Forelimb muscle (tissue), 1 donor: ENCODE data around the gene CPNE2. TPM values are rescaled to one million over a fixed set of nuclear protein-coding genes. Genes with fewer than 3 reads are reported as not detected.
"Not testable (repeated sequence)": the region's sequence is repeated elsewhere in the genome, so short reads cannot be mapped to it uniquely, and the experiment has no call there.

Experiments
- DNase-seq: peaks from one replicate; pipeline ENCODE4 v3.0.0-alpha.2; 2013; ENCODE audit warnings: low read depth
- polyA plus RNA-seq: library from polyadenylated mRNA; unstranded; fragments of 120-200 nt; gene quantifications from one replicate; pipeline ENCODE4 v1.2.1, GENCODE V29; 2013; ENCODE audit not compliant: insufficient read length

CPNE2 gene
- polyA plus RNA-seq, 1 donor: 23.4 TPM

DNA sequence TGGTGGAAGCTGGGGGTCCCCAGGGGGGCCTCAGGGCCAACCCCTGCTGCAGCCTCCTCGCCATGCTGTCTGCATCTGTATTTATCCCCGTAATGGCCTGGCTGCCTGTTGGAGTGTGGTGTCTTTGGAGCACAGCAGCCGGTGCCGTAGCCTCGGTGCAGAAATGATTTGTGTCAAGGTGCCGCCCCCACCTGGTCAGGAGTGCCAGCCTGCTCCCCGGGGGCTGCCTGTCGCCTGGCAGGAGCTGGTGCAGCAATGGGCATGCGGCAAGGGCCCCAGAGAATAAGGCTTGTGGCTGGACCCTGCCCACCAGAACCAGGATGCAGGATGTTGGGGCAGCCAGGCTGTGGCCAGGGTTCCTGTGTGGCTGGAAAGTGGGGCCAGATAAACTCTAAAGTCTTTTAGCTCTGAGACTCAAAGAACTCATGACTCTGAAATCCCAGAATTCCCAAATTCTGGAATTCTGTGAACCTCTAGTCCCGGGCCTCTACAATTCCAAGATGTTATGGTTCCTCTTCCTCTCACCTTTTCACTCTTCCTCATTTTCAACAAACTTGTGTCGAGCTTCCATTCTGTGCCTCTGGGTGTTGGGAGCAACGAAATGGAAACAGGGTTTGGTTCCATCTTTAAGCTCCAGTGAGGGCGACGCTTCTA lies 5.9 kb downstream of the CPNE2 start:
- DNase-seq: no peak

DNA sequence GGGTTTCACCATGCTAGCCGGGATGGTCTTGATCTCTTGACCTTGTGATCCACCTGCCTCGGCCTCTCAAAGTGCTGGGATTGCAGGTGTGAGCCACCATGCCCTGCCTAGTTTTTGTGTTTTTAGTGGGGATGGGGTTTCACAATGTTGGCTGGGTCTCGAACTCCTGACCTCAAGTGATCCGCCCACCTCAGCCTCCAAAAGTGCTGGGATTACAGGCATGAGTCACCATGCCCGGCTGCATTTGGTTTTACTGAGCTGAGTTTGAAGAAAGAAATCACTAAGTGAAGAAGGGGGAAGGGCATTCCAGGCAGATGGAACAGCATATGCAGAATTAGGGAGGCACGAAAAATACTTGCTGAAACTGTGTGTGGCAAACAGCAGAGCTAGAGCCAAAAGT lies 7.6 kb downstream of the CPNE2 start:
- not testable (repeated sequence) for DNase-seq

DNA sequence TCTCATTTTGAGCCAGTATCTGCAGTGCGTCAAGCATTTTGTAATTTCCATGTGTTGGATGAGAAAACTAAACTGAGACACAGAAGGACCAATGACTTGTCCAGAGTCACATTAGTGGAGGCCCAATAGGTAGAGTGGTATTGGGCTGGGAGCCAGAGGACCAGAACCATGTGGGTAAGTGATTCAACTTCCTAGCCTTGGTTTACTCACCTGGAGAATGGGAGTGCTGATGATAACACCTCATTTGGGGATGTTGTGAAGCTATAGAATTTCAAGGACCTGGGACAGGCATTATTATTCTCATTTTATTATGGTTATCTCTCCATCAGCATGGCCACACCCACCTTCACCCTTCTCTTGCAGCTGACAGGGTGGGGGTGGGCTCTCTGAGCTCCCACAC lies 8.1 kb downstream of the CPNE2 start:
- no peak for DNase-seq

DNA sequence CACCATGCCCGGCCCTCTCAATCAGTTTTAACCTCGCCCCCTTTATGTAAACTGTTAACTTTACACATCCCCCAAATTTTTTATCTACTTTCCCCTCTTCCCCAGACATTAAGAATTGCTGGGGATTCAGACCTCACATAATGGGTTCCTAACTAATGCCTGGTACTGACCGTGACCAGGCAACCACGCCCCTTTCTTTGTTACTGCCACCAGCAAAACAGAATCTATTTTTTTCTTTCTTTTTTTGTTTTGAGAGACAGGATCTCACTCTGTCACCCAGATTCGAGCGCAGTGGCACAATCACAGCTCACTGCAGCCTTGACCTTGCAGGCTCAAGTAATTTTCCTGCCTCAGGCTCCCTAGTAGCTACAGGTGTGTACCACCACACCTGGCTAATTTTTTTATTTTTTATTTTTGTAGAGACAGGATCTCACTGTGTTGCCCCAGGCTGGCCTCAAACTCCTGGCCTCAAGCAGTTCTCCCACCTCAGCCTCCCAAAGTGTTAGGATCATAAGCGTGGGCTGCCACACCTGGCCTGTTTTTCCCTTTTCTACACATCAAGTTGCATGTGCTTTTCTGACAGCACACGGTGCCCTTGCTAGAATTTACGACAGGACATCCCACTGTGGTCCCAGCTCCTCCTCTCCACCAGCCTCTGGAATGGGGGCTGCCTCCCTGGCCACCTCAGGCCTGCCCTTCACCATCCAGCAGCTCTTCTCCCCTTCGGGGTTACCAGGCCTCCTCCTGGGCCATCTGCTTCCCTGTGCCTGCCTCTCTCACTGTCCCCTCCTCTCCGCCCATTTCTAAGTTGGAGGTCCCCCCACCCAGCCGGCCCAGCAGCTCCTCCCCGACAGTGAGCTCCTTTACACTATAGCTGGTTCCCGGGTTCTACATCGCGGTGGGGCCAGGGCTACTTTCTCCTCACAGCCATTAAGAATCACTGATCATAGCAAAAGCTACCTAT lies 10.8 kb downstream of the CPNE2 start:
- DNase-seq: no peak

DNA sequence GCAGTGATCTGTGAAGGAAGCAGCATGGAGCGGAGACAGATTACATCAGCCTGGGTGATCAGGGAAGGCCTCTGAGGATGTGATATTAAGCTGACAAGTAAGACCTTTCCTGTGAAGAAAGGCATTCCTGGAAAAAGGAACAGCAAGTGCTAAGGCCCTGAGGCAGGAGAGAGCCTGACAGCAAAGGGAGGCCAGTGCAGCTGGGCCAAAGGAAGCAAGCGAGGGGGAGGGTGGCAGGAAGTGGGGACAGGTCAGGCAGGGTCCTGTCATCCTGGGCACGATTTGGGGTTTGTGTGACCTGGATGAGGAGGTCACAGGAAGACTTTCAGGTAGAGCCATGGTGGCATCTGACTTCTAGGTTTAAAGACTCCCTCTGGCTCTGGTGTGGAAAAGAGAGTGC lies 12.3 kb downstream of the CPNE2 start:
- DNase-seq: no peak

DNA sequence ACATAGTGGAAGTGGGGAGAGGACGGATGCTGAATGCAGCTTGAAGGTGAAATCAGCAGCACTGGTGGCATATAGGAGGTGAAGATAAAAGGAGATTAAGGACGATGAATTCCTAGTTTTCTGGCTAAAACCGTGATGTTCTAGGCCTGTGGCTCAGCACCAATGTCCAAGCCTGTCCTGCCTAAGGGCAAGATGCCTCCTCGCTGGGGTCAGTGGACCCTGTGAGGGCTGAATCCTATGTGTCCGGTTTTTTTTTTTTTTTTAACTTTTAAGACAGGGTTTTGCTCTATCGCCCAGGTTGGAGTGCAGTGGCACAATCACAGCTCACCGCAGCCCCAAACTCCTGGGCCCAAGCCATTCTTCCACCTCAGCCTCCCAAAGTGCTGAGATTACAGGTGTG lies 12.8 kb downstream of the CPNE2 start:
- DNase-seq: no peak

DNA sequence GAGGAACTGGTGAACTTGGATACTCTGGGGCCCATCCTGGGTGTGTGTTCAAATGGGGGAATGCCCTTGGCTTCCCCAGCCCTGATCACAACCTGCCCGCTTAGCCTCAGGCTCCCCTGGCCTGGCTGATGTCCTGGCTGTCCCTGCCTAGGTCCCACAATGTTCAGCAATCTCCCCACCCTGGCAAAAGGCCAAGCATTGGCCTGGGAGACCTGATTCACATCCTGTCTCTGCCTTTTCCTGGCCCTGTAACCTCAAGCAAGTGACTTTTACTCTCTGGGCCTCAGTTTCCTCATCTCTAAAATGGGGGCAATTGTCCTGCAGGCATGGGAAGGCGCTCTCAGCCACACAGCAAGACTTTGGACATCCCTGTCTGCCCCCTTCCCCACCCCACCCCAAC lies 14.4 kb downstream of the CPNE2 start:
- no peak for DNase-seq

DNA sequence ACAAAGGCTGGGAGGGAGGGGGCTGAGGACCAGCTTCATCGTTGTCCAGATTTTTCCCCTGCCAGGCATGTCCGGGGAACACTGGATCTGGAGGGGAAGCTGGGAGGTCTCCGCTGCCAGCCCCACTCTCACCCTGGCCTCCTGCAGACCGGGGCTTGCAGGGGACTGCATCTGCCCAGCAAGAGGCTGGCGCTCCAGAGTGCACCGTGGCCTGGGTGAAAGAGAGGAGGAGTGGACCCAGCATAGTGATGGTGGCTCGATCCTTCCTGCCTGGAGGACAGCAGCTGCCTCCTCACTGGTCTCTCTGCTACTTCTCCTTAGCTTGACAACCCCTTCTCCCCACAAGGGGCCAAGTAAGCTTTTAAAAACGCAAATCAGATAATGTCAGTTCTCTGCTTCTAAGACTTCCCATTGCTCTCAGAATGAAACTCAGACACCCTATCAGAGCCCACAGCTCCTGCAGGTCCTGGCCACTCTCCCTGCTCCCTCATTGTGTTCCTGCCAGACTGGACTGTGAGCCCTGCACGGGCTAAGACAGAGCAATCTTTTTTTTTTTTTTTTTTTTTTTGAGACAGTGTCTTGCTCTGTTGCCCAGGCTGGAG lies 15.0 kb downstream of the CPNE2 start:
- DNase-seq: no peak

DNA sequence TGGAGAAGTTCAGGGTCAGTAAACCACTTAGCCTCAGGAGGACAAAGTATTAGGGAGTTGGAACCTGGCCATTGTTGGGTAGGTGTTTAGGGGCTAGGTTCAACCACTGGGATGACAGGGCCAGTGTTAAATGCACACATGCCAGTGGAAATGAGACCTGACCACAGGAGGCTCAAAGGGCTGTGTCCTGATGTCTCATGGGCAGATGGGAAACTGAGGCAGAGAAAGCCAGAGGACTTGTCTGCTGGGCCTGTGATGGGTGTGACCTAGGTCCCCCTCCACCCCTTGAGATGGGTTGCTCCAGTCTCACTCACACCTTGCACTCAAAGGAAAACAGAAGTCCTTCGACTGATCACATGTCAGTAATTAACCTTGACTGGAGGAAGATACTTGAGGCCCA lies 16.0 kb downstream of the CPNE2 start:
- no peak for DNase-seq

DNA sequence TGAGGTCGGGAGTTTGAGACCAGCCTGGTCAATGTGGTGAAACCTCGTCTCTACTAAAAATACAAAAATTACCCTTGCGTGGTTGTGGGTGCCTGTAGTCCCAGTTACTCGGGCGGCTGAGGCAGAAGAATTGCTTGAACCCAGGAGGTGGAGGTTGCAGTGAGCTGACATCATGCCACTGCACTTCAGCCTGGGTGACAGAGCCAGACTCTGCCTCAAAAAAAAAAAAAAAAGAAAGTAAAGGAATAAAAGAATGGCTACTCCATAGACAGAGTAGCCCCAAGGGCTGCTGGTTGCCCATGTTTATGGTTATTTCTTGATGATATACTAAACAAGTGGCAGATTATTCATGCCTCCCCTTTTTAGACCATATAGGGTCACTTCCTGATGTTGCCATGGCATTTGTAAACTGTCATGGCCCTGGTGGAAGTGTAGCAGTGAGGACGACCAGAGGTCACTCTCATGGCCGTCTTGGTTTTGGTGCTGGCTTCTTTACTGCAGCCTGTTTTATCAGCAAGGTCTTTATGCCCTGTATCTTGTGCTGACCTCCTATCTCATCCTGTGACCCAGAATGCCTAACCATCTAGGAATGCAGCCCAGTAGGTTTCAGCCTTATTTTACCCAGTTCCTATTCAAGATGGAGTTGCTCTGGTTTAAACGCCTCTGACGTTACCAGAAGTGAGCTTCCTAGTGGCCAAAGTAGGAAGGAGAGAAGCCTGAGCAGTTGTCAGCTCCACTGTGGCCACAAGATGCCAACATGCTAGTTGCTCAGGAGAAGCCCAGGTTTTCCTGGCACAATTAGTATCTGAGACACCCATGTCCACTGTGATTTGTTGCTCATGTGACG lies 17.1 kb downstream of the CPNE2 start:
- not testable (repeated sequence) for DNase-seq

DNA sequence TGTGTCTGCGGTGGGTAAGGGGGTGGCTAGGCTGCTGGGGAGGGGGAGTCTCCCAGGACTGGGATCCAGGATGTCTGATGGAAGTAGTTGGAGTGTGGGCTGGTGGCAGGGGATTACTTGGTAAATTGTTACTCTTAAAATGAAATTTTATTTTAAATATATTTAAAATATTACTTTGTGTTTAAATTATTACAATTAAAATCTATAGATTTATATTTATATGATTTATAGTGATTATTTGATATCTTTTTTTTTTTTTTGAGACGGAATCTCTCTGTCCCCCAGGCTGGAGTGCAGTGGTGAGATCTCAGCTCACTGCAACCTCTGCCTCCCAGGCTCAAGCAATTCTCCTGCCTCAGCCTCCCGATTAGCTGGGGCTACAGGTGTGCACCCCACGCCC lies 18.6 kb downstream of the CPNE2 start:
- DNase-seq: no peak

DNA sequence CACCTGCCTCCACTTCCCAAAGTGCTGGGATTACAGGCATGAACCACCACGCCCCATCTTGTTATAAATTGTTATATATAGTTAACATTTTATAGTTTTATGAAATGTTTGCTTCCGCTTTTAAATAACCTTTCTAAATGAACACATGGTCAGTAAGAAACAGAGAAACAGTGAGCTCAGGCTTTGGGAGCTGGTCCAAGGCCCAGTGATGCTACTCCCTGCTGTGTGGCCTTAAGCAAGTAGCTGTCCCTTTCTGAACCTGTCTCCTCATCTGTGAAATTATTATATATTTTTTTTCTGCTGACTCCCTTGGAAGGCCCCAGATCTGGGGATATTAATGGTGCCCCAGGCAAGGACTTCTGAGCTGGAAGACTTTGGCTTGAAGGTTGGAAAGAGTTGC lies 19.0 kb downstream of the CPNE2 start:
- no peak for DNase-seq

DNA sequence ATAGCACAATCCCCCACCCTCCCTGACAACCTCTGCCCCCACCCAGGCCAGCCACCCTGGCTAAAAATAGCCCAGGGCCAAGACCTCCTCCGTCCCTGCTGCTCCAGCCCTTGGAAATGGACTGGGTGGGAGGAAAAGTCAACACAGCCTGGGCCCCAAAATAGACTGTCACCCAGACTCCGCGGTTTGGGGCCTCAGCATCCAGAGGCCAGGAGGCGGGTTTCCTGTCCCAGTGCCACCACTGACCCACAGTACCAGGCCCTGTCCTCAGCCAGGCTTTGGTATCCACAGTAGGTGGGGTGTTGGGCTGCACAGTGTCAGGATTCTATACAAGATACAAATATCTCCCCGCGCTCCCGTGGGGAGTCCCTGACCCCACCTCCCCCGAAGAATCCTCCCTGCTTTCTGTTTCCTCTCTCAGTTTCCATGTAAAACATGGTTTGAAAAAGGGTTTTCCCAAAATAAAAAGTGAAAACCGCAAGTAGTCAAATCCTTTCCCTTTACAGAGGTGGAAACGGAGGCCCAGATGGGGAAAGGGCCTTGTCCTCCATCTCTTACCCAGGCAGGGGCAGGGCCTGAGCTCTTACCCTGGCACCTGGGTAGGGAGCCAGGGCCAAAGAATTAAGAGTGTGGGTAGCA lies 20.1 kb downstream of the CPNE2 start:
- no peak for DNase-seq

DNA sequence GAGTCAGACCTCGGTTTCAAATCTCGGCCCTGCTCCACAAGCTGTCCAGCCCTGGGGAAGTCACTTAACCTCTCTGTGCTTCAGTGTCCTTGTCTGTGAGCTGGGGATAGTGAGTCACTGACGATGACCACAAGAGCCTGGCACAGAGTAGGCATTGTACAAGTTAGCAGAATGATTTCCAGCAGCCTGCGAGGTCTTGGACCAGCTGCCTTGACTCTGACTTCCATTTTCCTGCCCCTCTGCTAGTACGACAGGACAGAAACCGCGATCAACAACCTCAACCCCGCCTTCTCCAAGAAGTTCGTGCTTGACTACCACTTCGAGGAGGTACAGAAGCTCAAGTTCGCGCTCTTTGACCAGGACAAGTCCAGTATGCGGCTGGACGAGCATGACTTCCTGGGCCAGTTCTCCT lies 20.7 kb downstream of the CPNE2 start:
- DNase-seq: no peak

DNA sequence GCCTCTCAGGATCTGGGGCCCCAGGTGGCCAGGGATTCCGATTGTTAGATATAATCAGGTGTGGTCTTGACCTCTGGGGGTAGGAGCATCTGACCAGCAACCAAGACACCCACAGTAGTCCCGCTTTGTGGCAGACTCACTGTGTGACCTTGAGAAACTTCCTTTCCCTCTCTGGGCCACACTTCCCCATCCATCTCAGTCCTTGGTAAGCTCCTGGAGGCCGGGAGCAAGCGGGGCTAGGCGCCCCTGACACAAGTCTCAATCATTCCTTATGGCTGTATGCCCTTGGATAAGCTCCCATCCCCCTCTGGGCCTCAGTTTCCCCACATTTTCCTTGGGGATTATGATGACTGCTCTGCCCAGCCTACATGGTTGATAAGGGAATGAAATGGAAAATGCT lies 21.3 kb downstream of the CPNE2 start:
- no peak for DNase-seq

DNA sequence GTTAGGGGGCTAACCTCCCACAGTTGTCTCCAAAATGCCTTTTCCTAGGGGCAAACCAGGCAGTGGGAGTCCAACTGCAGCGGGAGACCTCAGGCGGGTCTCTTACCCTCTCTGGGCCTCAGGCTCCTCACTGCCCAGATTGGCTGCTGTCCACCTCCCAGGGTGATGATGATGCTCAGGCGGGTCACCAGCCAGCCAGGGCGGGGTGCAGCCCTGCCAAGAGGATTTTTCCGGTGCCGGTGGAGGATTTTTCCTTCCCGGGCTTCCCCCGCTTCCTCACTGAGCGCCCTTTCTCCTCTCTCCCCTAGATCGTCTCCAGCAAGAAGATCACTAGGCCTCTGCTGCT lies 22.8 kb downstream of the CPNE2 start:
- no peak for DNase-seq

DNA sequence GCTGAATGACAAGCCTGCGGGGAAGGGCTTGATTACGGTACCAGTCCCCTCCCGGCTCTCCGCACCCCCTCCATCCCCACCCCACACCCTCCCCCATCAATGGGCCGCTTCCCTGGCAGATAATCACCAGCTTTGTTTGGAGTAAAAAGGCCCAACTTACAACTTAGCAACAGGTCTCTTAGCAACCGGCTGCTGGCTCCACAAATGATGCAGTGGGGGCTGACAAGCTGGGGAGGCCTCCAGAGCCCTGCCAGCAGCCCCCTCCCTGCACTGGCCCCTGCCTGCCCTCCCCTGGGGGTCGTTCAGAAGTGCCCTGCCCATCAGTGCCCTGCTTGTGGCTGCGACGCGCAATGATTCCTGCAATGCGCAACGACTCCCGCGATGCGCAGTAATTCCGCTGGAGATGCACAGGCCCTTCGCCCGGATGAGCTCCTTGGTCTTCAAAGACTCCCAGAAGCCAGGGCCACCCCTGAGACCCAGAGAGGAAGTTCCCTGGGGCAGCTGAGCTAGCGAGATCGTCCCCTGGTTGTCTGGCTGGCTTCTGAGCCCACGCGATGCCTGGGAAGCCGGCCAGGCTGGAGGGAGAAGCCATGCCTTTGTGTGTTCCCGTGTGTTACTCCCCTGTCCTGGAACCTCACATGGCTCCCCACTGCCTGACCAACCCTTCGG lies 23.3 kb downstream of the CPNE2 start:
- DNase-seq: peak; percentile 29

DNA sequence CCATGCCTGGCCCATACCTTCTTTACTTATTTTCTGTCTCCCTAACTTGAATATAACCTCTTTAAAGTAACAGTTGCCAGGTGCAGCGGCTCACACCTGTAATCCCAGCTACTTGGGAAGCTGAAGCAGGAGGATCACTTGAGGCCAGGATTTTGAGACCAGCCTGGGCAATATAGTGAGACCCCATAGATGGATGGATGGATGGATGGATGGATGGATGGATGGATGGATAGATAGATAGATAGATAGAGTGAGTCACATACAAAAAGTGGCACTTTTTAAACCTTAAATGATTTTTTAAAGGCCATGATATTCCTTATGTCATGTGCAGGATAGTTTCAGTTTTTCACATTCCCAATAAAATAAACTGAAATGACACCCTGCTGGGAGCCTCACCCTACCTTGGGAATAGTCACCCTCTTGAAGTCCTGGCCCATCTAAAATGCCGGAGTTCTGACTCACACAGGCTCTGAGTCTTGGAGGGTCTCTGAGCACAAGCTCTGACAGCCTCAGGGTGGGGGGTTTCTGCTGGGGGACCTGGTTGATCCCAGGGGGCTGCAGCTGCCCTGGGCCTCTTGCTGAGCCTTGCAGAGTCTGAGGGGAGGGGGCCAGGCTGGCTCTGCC lies 26.2 kb downstream of the CPNE2 start:
- DNase-seq: no peak

DNA sequence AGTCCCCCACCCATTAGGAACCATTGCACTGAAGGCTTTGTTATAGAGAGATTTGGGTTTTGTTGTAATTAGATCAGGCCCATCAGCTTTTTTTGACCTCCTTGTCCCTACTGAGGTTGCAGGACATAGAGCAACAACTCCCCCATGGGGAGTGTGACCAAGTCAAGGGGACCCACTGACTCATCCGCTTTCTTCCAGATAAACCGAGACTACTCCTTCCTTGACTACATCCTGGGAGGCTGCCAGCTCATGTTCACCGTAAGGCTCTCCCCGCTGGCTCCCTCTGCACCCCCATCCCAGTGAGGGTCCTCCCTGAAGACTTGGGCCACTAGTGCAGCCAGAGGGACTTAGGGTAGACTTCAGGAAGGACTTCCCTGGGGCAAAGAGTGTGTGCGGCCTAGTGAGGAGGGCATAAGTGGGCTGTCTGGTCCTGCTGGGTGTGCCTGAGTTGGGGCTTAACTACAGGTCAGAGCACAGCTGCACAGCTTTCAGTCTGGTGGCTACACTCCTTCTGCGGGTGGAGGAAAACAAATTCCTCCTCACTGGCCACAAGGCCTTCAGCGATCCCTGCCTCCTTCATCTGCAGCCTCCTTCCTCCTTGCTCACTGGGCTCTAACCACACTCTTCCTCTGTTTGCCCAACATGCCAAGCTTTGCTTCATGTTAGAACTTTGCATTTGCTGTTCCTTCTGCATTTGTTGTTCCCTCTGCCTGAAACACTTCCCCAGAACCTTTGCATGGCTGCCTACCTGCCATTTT lies 31.0 kb downstream of the CPNE2 start:
- DNase-seq: no peak
